HCT116 (cell line): ENCODE data around the gene CLDN2. TPM values are rescaled to one million over a fixed set of nuclear protein-coding genes. Genes with fewer than 3 reads are reported as not detected.

ENCODE experiments used
- ATAC-seq: fragments of 200-7000 bp; cut with Tn5 transposase; 2 replicates; pipeline ENCODE4 v1.9.1; 2020; ENCODE audit warnings: mild to moderate bottlenecking, moderate library complexity
- BruUV-seq: library from RNA; stranded (reverse); fragments of 400-500 nt; replicated peaks from 2 replicates; lab custom pipeline; 2021; lab: Mats Ljungman, UMichigan
- CTCF ChIA-PET: fragments of 300-600 bp; sonication (Branson Sonifier 250); formaldehyde crosslinking; loops from one replicate; lab custom pipeline; 2021; ENCODE audit warnings: antibody characterized with exemption; lab: Charles Lee
- POLR2A ChIA-PET: fragments of 300-600, 350-600 bp; sonication (Branson Sonifier 250); formaldehyde crosslinking; loops from one replicate; lab custom pipeline; 2021; ENCODE audit warnings: antibody characterized with exemption; lab: Charles Lee
- RAD21 ChIA-PET, 2 experiments: fragments of 300-600 bp; sonication (Branson Sonifier 250); formaldehyde crosslinking; loops; one replicate each; lab custom pipeline; 2023; ENCODE audit warnings: low total read pairs in 2 of 2; ENCODE audit not compliant: uncharacterized antibody in 2 of 2, unreplicated experiment in 2 of 2, low non-redundant PET in 1 of 2; lab: Charles Lee
- DNase-seq: peaks from one replicate; pipeline ENCODE4 v3.0.0-alpha.2; 2010; ENCODE audit warnings: low read depth, low spot score
- H2AFZ ChIP-seq: fragments of 200-600 bp; shearing (Covaris generic), sonication (generic); 2 replicates; pipeline ENCODE4 v1.6.1; 2017; ENCODE audit warnings: low read depth, mixed run types, mixed read lengths, antibody characterized with exemption, low read length; ENCODE audit not compliant: poor library complexity, severe bottlenecking
- H3K27ac ChIP-seq: 2 replicates; pipeline ENCODE4 v1.5.1; 2012; ENCODE audit warnings: low read depth, low read length
- H3K27me3 ChIP-seq: fragments of 200-600 bp; sonication (generic); 2 replicates; pipeline ENCODE4 v1.6.1; 2016; ENCODE audit warnings: mixed run types, low read length, mixed read lengths; ENCODE audit not compliant: insufficient read depth
- H3K36me3 ChIP-seq, 2 experiments: fragments of 200-500 bp in 1 of 2; fragments of 200-600 bp in 1 of 2; sonication (Bioruptor generic) in 1 of 2; sonication (generic) in 1 of 2; 2 replicates each; pipeline versions ENCODE4 v1.5.1 to v1.6.1; 2014 to 2016; ENCODE audit warnings: low read length in 2 of 2, inconsistent platforms in 1 of 2, mixed read lengths in 1 of 2, mixed run types in 1 of 2; ENCODE audit not compliant: insufficient read depth in 2 of 2, control insufficient read depth in 1 of 2
- H3K4me1 ChIP-seq, 2 experiments: fragments of 200-600 bp in 1 of 2; sonication (generic) in 1 of 2; 2 replicates each; pipeline versions ENCODE4 v1.5.1 to v1.6.1; 2012 to 2017; ENCODE audit warnings: low read length in 2 of 2, inconsistent platforms in 1 of 2, mild to moderate bottlenecking in 1 of 2, mixed read lengths in 1 of 2, mixed run types in 1 of 2, moderate library complexity in 1 of 2; ENCODE audit not compliant: insufficient read depth in 2 of 2, control insufficient read depth in 1 of 2
- H3K4me2 ChIP-seq: fragments of 200-600 bp; sonication (generic); 2 replicates; pipeline ENCODE4 v1.6.1; 2017; ENCODE audit warnings: mixed run types, low read length, mixed read lengths
- H3K4me3 ChIP-seq, 2 experiments: fragments of 200-600 bp in 1 of 2; sonication (generic) in 1 of 2; replicated peaks in 1 of 2; 2 replicates each; pipeline ENCODE4 v1.5.1; 2011 to 2016; ENCODE audit warnings: low read length in 2 of 2, control low read depth in 1 of 2, low read depth in 1 of 2, mild to moderate bottlenecking in 1 of 2, mixed read lengths in 1 of 2, mixed run types in 1 of 2
- H3K79me2 ChIP-seq: fragments of 200-600 bp; sonication (generic); 2 replicates; pipeline ENCODE4 v1.6.1; 2017; ENCODE audit warnings: mild to moderate bottlenecking, mixed run types, low read length, moderate library complexity, mixed read lengths; ENCODE audit not compliant: insufficient read depth
- H3K9ac ChIP-seq: fragments of 200-600 bp; sonication (generic); 2 replicates; pipeline ENCODE4 v1.6.1; 2016; ENCODE audit warnings: low read length, mixed read lengths
- H3K9me2 ChIP-seq: fragments of 200-600 bp; sonication (generic), shearing (Covaris generic); 2 replicates; pipeline ENCODE4 v1.6.1; 2017; ENCODE audit warnings: mixed run types, mild to moderate bottlenecking, moderate library complexity; ENCODE audit not compliant: insufficient read depth
- H3K9me3 ChIP-seq, 2 experiments: fragments of 200-500 bp in 1 of 2; fragments of 200-600 bp in 1 of 2; sonication (Bioruptor generic) in 1 of 2; sonication (generic) in 1 of 2; 2 replicates each; pipeline ENCODE4 v1.6.1; 2014 to 2017; ENCODE audit warnings: low read length in 2 of 2, mixed read lengths in 2 of 2, inconsistent platforms in 1 of 2, low read depth in 1 of 2, mild to moderate bottlenecking in 1 of 2, mixed run types in 1 of 2, moderate library complexity in 1 of 2; ENCODE audit not compliant: control insufficient read depth in 1 of 2, insufficient read depth in 1 of 2
- H4K20me1 ChIP-seq: fragments of 200-600 bp; sonication (generic), shearing (Covaris generic); 2 replicates; pipeline ENCODE4 v1.6.1; 2017; ENCODE audit warnings: mixed run types, mild to moderate bottlenecking, moderate library complexity; ENCODE audit not compliant: insufficient read depth
- CEBPB ChIP-seq: IDR thresholded peaks from 2 replicates; pipeline ENCODE4 v1.6.1; 2012; ENCODE audit warnings: low read depth
- CTCF ChIP-seq, 3 experiments: fragments of 200-600 bp in 1 of 3; sonication (generic) in 1 of 3; IDR thresholded peaks in 2 of 3; conservative IDR thresholded peaks in 1 of 3; 2 replicates each; pipeline ENCODE4 v1.5.1; 2012 to 2017; ENCODE audit warnings: low read depth in 2 of 3, low read length in 2 of 3, antibody characterized with exemption in 1 of 3, borderline replicate concordance in 1 of 3, control low read depth in 1 of 3, mild to moderate bottlenecking in 1 of 3, mixed read lengths in 1 of 3, mixed run types in 1 of 3, moderate library complexity in 1 of 3; ENCODE audit not compliant: insufficient read depth in 1 of 3
- EGR1 ChIP-seq: IDR thresholded peaks from 2 replicates; pipeline ENCODE4 v1.6.1; 2012; ENCODE audit warnings: low read depth
- EZH2phosphoT487 ChIP-seq: fragments of 200-600 bp; IDR thresholded peaks from 2 replicates; pipeline ENCODE4 v1.6.1; 2018; ENCODE audit warnings: antibody characterized with exemption, borderline replicate concordance
- POLR2AphosphoS5 ChIP-seq: IDR thresholded peaks from 2 replicates; pipeline ENCODE4 v1.6.1; 2011; ENCODE audit warnings: mild to moderate bottlenecking, low read depth, low read length, moderate library complexity
- RAD21 ChIP-seq: IDR thresholded peaks from 2 replicates; pipeline ENCODE4 v1.6.1; 2012; ENCODE audit warnings: low read depth, mild to moderate bottlenecking
- SIN3A ChIP-seq: IDR thresholded peaks from 2 replicates; pipeline ENCODE4 v1.6.1; 2012; ENCODE audit warnings: low read depth
- TCF7L2 ChIP-seq: IDR thresholded peaks from 2 replicates; pipeline ENCODE4 v1.7.0; 2011; ENCODE audit warnings: borderline replicate concordance, inconsistent platforms; ENCODE audit not compliant: insufficient read depth, insufficient read length; ENCODE audit errors: extremely low read depth
- ZBTB33 ChIP-seq: IDR thresholded peaks from 2 replicates; pipeline ENCODE4 v1.6.1; 2011; ENCODE audit warnings: mild to moderate bottlenecking, low read length, moderate library complexity; ENCODE audit not compliant: insufficient replicate concordance; ENCODE audit errors: extremely low read depth
- ZFX ChIP-seq: fragments of 450-650 bp; IDR thresholded peaks from 2 replicates; pipeline ENCODE4 v1.6.1; 2017
- intact Hi-C: fragments of 100-400 bp; cut with micrococcal nuclease; formaldehyde crosslinking; loops from 2 replicates; pipeline ENCODE4 v1.10.0; 2022
- total RNA-seq: library from RNA; stranded (reverse); gene quantifications from one replicate; pipeline ENCODE4 v1.2.1, GENCODE V29; 2021; ENCODE audit not compliant: unreplicated experiment

Gene CLDN2
- total RNA-seq, 1 experiment from 2014 or later: 0.10 TPM

- intact Hi-C loops: no loop called here
- Histone ChIP-seq H4K20me1 (no peaks in the 10 kb centered on the region), H3K79me2 (no peaks in the 10 kb centered on the region), H3K9me3 (no peaks in the 10 kb centered on the region), H3K4me3 (no peak overlapping the region), H3K27ac (no peak overlapping the region), H3K27me3 (no peaks in the 10 kb centered on the region), H3K36me3 (no peaks in the 10 kb centered on the region), H3K4me2 (no peak overlapping the region), H3K9ac (no peak overlapping the region), H3K4me1 (peaks cover 5 to 21% of the 10 kb centered on the region in 2 experiments; a peak in 3 of 4 replicates), H3K9me2 (no peaks in the 10 kb centered on the region), H2AFZ (no peak overlapping the region)
- CTCF ChIA-PET: no interaction called here
- RAD21 ChIA-PET: no interaction called here
- BruUV-seq: no TSS peak
- DNase-seq: no peak
- TF ChIP-seq TCF7L2: no peak
- TF ChIP-seq POLR2AphosphoS5: no peak
- TF ChIP-seq CTCF (IDR thresholded peaks at IDR 0.05 in 2 of 3, conservative IDR thresholded peaks at IDR 0.05 in 1 of 3; ENCODE audit: borderline replicate concordance in 1 of 3, insufficient read depth in 1 of 3, low read depth in 2 of 3, low read length in 2 of 3): no peak
- TF ChIP-seq CEBPB: no peak
- no peak for TF ChIP-seq SIN3A
- no peak for TF ChIP-seq RAD21
- no peak for TF ChIP-seq EZH2phosphoT487
- TF ChIP-seq ZBTB33: no peak
- no peak for TF ChIP-seq EGR1
- TF ChIP-seq ZFX: no peak
- POLR2A ChIA-PET: no interaction called here
- no peak for ATAC-seq
These were observed 18.4 kb upstream of the CLDN2 start for GRCh38 chrX:106901781-106902219.
